GM21381 (cell line): ENCODE measurements around the gene DROSHA.
"Not testable (repeated sequence)": the region's sequence is repeated elsewhere in the genome, so short reads cannot be mapped to it uniquely, and the experiment has no call there.

ENCODE experiments used
- ATAC-seq: cut with Tn5 transposase; IDR thresholded peaks from one replicate; pipeline ENCODE4 v1.9.1; 2021; ENCODE audit warnings: mild to moderate bottlenecking, moderate library complexity; ENCODE audit not compliant: unreplicated experiment

Gene DROSHA, protein sequence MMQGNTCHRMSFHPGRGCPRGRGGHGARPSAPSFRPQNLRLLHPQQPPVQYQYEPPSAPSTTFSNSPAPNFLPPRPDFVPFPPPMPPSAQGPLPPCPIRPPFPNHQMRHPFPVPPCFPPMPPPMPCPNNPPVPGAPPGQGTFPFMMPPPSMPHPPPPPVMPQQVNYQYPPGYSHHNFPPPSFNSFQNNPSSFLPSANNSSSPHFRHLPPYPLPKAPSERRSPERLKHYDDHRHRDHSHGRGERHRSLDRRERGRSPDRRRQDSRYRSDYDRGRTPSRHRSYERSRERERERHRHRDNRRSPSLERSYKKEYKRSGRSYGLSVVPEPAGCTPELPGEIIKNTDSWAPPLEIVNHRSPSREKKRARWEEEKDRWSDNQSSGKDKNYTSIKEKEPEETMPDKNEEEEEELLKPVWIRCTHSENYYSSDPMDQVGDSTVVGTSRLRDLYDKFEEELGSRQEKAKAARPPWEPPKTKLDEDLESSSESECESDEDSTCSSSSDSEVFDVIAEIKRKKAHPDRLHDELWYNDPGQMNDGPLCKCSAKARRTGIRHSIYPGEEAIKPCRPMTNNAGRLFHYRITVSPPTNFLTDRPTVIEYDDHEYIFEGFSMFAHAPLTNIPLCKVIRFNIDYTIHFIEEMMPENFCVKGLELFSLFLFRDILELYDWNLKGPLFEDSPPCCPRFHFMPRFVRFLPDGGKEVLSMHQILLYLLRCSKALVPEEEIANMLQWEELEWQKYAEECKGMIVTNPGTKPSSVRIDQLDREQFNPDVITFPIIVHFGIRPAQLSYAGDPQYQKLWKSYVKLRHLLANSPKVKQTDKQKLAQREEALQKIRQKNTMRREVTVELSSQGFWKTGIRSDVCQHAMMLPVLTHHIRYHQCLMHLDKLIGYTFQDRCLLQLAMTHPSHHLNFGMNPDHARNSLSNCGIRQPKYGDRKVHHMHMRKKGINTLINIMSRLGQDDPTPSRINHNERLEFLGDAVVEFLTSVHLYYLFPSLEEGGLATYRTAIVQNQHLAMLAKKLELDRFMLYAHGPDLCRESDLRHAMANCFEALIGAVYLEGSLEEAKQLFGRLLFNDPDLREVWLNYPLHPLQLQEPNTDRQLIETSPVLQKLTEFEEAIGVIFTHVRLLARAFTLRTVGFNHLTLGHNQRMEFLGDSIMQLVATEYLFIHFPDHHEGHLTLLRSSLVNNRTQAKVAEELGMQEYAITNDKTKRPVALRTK (N-terminal part only)

DNA sequence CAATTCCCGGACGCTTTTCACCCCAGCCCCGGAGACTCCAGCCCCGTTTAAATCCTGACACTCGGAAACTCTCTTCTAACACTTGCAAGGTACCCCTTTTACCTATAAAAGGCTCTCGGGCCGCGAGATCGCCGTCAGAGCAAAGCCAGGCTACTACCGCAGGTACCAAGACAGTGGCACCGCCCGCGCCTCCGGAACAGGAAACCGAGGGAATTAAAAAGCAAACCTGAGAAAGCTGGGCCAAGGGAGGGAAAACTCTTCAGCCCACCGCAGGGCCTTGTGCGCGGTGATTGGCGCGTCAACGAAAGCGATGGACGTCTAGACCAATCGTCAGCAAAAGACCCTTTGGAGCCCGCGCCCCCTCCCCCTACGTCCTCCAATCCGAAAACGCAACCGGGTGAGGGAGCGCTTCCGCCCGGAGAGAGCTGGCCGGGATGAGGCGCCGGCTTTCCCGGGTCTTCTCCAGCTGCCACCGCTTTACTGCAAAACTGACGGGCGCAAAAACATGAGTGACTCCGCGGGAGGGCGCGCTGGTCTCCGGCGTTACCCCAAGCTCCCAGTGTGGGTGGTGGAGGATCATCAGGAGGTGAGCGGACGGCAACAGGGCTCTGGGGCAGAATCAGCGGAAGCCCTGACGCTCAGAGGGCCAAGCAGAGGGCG is at the start of gene DROSHA, which contains the start of gene C5orf22:
Gene DROSHA (minus strand): TSS at position 206 of the 660 bp plus-strand sequence. CDS start 3,034 bp downstream, outside the sequence.
Gene C5orf22 (plus strand): TSS at position 414 of the 660 bp plus-strand sequence. CDS start 92 bp downstream, at position 506.
- ATAC-seq: peak; percentile 91

DNA sequence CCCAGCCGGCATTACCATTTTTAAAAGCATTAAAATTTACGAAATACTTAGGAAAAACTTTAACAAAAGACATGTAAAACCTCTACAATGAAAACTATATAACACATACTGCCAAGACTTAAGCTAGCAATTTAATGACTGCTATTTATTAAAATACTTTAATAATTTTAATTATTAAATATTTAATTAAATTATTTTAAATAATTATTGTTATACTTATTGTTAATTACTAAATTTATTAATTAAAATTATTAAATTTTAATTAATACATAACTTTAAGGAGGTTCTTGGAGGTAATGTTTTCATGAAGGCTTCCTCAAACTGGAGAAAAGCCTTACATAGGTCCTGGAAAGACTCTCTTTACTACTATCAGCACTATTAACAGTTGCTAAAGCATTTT is 47.7 kb upstream of the DROSHA start:
- no peak for ATAC-seq

DNA sequence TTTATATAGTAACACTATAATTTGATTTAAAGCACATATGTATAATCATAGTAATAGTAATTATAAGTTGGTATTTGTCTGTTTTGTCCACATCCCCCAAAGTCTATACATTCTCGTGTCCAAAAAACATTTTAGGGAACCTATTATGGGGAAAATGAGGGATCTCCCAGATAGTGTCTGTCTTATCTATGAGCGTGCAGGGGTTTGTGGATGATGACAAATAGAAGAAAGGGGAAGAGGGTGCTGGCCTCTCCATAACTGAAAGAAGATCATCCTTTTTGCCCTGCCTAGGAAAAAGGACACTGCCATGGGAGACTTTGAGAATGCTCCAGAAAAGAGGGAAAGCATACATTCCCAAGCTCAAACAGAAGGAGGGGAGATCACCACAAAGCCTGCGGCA is 45.5 kb upstream of the DROSHA start:
- no peak for ATAC-seq

DNA sequence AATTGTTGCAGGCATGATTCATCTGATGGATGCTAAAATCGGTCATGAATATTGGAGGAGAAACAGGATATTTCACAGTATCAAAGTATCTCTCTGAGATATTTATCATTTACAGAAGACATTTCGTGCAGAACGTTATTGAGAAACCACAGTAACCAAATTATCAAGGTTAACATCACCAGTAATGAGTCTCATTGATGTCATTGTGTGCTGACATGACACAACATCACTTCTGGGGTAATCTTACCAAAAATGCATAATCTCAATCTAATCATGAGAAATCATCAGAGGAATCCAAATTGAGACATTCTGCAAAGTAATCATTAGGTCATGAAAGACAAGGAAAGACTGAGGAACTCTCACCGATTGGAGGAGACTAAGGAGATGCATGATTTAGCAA is 42.9 kb upstream of the DROSHA start:
- no peak for ATAC-seq

DNA sequence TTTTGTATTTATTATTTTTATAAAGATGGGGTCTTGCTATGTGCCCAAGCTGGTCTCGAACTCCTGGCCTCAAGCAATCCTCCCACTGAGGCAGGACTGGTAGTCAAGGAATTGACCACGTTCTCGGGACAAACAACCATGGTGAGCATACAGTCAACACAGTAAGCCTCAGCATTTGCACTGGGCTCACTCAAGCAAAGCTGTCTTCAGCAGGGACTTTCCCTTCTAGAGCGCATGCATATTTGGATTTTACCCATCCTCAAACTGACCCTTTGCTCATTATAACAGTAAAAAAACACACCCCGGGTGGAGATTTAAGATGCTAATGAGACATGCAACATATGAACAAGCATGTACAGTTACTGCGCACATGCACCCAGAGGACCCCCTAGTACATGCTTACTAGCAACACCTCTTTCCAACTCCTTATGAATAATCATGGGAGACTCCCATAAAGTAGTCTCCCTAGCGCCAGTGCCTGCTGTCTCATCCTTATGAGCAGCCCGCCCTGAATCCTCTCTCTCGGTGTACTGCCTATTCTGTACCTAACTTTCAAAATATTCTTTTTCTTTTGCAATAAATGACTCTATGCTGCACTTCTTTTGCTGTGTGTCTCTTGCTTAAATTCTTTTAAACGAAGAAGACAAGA is 41.7 kb upstream of the DROSHA start:
- ATAC-seq: peak; percentile 82

DNA sequence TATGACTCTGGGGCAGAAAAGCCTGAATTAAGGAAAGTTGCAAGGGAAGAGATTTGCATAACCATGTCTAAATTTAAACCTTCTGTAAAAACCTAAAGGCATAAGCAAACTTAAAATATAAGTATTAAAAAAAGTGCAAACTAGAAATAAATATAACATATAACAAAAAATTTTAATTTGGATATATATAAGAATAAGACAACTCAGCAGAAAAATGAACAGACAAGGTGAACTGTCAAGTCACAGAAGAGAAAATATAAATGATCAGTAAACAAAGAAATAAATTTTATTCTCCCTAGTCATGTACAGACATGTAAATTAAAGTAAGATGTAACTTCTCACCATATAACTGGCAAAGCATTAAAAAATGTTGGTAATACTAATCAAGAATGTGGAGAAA is 37.2 kb upstream of the DROSHA start:
- ATAC-seq: no peak

DNA sequence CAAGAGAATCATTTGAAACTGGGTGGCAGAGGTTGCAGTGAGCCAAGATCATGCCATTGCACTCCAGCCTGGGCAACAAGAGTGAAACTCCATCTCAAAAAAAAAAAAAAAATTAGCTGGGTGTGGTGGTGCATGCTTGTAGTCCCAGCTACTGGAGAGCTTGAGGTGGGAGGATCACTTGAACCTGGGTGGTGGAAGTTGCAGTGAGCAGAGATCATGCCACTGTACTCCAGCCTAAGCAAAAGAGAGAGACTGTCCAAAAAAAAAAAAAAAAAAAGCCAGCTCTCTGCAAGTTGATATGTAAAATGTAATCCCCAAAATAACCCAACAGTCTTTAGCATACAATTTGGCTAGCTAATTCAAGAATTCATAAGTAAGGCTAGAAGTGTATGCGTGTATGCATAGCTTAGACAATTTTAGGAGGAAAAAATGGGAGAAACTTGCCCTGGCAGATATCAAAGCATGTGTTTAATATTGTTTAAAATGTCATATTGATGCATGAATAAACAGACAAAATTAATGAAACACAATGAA is 36.5 kb upstream of the DROSHA start:
- ATAC-seq: no peak

DNA sequence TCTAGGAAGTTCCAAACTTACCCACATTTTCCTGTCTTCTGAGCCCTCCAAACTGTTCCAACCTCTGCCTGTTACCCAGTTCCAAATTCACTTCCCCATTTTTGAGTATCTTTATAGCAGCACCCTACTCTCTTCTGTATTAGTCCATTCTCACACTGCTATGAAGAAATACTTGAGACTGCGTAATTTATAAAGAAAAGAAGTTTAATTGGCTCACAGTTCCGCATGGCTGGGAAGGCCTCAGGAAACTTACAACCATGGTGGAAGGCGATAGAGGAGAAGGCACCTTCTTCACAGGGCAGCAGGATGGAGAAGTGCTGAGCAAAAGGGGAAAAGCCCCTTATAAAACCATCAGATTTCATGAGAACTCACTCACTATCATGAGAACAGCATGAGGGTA is 34.5 kb upstream of the DROSHA start:
- ATAC-seq: not testable (repeated sequence)

DNA sequence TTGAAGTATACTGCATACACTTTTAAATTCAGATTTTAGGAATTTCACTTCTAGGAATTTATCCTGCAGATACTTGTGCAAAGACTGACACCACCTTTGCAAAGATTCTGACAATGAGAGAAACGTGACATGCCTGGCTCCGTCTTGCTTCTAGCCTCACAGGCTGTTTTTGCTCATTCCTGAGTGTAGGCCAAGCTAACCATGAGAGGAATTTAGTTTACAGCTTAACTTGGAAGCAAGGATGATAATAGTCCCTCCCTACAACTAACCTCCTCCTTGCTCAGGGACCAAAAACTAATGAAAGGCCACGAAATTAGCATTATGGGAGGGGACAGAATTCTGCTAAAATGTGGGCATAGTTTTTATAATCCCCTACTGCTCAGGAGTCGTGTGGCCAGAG is 31.3 kb upstream of the DROSHA start:
- ATAC-seq: no peak

DNA sequence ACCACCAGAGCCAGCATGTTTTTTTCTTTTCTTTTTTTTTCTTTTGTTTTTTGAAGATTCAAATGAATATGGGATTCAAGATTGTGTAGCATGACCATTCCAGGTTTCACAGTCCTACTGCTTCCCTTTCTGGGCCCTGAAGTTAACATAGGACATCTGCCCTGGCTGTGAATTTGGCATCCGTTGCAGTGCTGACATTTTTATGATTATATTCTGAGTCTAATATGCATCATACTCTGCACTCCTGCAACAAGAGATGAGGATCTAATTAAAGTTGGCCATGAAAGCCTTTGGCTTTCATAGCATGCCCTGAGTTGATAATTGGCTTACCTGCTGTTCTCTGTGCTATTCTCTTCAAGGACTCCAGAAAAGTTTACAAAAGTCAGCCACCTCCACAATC is 30.1 kb upstream of the DROSHA start:
- ATAC-seq: no peak

DNA sequence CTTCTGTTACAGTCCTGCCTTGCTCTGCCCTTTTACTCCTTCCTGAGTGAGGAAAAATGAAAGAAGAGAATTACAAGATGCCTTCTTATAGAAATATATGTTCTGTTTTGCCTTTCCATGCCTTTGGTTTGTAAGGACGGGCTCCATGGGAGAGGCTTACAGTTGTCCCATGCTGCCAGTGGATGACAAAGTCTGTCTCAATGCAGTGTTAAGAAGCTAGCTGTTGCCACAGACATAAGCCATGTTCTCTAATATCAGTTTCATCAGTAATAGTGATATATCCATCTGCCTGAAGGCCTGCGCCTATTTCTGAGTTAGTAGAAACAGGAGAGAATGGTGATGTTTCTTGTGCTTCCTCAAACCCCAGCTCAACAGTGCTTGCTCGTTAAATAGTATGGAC is 28.0 kb upstream of the DROSHA start:
- ATAC-seq: no peak

DNA sequence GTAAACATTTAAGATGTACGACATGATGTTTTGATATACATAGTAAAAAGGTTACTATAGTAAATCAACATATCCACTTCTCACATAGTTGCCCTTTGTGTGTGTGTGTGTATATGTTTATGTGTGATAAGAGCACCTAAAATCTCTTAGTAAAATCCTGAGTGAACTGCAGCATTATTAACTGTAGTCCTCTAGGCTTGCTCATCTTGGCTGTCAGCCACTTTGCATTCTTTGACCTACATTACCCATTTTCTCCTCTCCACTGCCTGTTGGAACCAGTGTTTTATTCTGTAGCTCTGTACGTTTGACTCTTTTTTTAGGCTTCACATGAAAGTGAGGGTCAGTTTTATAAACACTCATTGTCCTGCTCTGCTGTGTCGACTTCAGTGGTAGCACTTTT is 24.6 kb upstream of the DROSHA start:
- ATAC-seq: no peak

DNA sequence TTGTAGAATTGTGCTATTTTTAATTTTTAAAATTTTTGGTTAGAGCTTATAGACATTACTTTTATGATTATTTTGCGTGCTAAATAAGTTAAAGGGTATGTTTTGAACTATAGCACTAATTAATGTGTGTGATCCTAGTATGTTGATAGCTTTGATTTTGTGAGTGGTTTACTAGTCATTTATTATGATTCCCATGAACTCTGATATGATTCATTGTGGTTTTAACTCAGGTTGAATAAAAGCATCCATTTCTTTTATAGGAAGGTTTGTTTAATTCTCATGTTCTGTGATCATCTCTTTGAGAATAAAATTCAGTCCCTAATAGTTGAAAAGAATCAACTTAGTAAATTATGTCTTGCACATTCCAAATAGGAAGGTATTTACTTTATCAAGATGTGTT is 22.7 kb upstream of the DROSHA start:
- no peak for ATAC-seq

DNA sequence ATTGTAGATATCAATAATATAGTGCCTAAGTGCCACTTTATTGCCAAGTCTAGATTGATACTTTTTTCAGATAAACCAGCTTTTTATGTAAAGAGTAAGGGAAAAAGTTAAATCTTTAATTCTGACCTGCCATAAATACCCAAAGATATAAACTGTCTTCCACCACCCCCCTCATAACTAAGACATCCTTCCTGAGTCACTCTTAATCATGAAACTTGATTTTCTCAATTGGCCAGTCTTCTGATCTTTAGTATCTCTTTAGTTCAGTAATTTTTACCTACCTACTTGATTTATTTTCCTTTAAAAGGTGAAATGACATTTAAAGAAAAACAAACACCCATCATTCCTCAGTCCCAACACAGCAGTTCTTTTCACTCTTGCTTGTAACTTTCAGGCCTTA is 22.0 kb upstream of the DROSHA start:
- no peak for ATAC-seq

DNA sequence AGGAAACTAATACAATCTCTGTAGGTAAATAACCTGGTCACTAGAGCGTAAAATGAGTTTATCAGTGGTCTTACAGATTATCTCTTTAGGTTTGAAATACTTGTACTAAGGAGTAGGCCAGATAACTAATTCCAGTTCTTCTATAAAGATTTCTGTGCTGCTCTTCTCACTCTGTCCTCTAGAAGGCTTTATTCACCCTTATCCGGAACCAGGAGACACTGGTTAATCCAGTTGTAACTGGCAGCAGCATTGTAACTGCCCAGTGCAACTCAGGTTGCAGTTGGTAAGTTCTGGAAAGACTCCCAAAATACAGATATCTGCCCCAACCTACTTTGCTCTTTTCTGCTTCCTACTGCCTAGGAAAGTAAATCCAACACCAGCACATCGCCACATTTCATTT is 20.0 kb upstream of the DROSHA start:
- no peak for ATAC-seq

DNA sequence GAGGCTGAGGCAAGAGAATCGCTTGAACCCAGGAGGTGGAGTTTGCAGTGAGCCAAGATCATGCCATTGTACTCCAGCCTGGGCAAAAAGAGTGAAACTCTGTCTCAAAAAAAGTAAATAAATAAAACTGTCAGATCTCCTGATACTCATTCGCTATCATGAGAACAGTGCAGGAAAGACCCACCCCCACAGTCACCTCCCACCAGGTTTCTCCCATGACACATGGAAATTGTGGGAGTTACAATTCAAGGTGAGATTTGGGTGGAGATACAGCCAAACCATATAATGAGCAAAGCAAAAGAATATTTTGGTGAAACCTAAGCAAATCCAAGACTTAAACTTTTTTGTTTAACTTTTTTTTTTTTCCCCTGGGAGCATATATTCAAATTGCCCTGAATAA is 17.2 kb upstream of the DROSHA start:
- not testable (repeated sequence) for ATAC-seq

DNA sequence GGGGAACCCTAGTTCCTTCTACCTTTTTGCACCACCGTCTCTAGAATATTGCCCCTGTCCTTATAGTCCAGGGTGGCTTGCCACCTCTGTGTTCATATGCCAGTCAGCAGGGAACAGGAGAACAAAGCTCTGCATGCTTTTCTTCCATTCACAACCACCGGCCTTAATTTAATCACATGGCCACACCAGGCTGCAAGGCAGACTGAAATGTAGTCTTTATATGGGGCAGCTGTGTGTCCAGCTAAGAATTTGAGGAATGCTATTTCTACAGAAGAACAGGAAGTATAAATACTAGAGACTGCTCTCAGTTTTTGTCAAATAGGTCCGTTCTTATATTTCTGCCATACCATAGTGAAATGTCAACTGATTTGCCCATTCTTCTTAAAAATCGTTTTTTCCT is 6.0 kb upstream of the DROSHA start:
- no peak for ATAC-seq

DNA sequence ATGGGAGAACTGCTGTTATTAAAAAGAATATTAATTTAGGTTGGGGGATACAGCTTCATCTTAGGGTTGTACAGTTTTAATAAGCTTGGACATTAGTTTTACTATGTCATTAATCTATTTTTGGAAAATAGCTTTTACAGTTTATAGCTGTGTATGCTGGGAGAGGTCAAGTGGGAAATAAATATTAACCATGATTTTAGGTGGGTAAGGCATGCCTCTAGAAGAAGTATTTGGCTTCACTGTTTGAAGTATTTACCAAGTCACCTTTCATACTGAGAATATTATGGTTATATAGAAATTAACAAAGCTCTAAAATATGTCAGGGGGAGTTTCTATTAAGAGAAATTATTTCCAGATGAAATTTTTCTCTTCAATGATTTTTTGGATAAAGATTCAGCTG is 5.5 kb upstream of the DROSHA start:
- no peak for ATAC-seq

DNA sequence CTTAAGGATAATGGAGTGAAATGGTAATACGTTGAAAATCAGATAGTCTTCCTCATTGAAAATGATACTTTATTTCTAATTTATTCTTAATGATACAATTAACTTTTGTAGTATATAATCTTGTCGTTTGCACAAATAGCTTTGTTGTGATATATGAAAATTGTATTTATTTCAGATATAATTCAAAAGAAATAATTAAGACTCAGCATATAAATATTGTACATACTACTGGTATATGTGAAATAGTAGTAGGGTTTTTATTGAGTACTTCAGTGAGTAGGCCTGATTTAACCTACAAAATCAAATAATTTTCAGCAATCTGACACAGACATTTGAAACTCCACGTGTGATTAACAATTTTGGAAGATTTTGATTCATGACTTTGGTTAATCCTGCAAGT is 5.0 kb upstream of the DROSHA start:
- no peak for ATAC-seq

DNA sequence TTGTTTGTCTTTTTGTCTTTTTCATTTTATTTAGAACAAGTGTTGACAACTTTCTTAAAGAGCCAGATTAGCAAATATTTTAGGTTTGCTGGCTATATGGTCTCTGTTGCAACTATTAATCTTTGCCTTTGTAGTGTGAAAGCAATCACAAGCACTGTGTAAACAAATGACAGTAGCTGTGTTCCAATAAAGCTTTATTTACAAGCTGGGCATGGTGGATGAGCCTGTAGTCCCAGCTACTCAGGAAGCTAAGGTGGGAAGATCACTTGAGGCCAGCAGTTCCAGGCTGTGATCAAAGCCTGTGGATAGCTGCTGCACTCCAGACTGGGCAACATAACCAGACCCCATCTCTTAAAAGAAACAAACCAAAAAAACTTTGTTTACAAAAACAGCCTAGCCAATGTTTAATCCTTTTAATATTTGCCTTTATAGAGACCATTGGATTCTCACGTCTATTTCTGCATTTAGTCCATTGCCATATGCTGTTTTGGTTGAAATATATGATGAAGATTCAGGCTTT is 2.7 kb upstream of the DROSHA start:
- ATAC-seq: no peak
